Vagina (tissue), 2 donors: Measurements from ENCODE around the gene SDCCAG8. TPM values are rescaled to one million over a fixed set of nuclear protein-coding genes. Genes with fewer than 3 reads are reported as not detected.

Experiments used
- DNase-seq, 2 donors: peaks; one replicate each; pipeline ENCODE4 v3.0.0-alpha.2; 2017; ENCODE audit errors: extremely low spot score in 2 of 2
- H3K27ac ChIP-seq: fragments of 200-600 bp; sonication (generic); one replicate; pipeline ENCODE4 v1.5.1; 2019
- H3K27me3 ChIP-seq: fragments of 200-600 bp; sonication (generic); one replicate; pipeline ENCODE4 v1.5.1; 2019
- H3K36me3 ChIP-seq, 2 donors: fragments of 200-600 bp; sonication (generic); one replicate each; pipeline ENCODE4 v1.5.1; 2017 to 2019
- H3K4me1 ChIP-seq: fragments of 200-600 bp; sonication (generic); one replicate; pipeline ENCODE4 v1.5.1; 2019
- H3K4me3 ChIP-seq, 2 donors: fragments of 200-600 bp; sonication (generic); 1 replicate in 1 of 2; 2 replicates in 1 of 2; pipeline ENCODE4 v1.5.1; 2016 to 2019
- H3K9me3 ChIP-seq: fragments of 200-600 bp; sonication (generic); one replicate; pipeline ENCODE4 v1.5.1; 2019
- POLR2A ChIP-seq, 2 donors: fragments of 450-650 bp; IDR thresholded peaks; one replicate each; pipeline ENCODE4 v1.6.1; 2017; ENCODE audit warnings: antibody characterized with exemption in 2 of 2, mild to moderate bottlenecking in 2 of 2, moderate library complexity in 2 of 2
- POLR2AphosphoS5 ChIP-seq, 2 donors: sonication (generic); formaldehyde crosslinking; IDR thresholded peaks; one replicate each; pipeline ENCODE4 v1.9.0; 2017; ENCODE audit warnings: antibody characterized with exemption in 2 of 2, mild to moderate bottlenecking in 2 of 2, low read depth in 1 of 2; ENCODE audit not compliant: insufficient read depth in 1 of 2
- intact Hi-C: fragments of 100-400 bp; cut with DNase I; formaldehyde crosslinking; loops from one replicate; pipeline ENCODE4 v1.15.1; 2023
- total RNA-seq: library from RNA; depleted of rRNA; stranded (reverse); fragments of >200 nt; gene quantifications from one replicate; pipeline ENCODE4 v1.2.3, GENCODE V29; 2016
- TF ChIP-seq, protein P1 (sequence below), 3 experiments: fragments of 450-650 bp in 2 of 3; fragments of 200-600 bp in 1 of 3; sonication (generic) in 1 of 3; IDR thresholded peaks; one replicate each; pipeline ENCODE4 v1.5.1; 2017 to 2019; ENCODE audit warnings: antibody characterized with exemption in 3 of 3, mild to moderate bottlenecking in 2 of 3, moderate library complexity in 2 of 3

The SDCCAG8 gene
- total RNA-seq, 1 donor from 2014 or later: 31.2 TPM

DNA sequence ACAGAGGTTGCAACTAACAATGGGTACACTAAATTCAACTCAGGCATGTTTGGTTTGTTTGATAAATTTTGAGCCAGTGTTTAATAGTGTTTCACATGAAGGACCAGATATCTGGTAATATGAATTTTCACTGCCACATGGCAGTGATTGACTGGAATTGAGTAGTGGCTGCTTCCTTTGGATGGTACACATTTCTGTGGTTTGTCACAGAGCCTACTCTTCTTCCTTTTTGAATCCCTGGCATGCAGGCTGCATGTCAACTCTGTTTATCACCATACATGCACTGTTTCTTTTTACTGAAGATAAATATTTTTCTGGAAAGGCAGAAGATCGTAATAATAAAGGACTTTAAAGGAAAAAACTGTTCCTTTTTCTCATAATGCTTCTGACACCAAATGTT is 35.5 kb downstream of the SDCCAG8 start:
- no peaks in the 10 kb centered on the region for H3K9me3 ChIP-seq
- no peak for TF ChIP-seq POLR2A (IDR thresholded peaks at IDR 0.05)
- no peak for TF ChIP-seq POLR2AphosphoS5 (IDR thresholded peaks at IDR 0.05; ENCODE audit: insufficient read depth in 1 of 2, low read depth in 1 of 2)
- TF ChIP-seq, protein P1, sequence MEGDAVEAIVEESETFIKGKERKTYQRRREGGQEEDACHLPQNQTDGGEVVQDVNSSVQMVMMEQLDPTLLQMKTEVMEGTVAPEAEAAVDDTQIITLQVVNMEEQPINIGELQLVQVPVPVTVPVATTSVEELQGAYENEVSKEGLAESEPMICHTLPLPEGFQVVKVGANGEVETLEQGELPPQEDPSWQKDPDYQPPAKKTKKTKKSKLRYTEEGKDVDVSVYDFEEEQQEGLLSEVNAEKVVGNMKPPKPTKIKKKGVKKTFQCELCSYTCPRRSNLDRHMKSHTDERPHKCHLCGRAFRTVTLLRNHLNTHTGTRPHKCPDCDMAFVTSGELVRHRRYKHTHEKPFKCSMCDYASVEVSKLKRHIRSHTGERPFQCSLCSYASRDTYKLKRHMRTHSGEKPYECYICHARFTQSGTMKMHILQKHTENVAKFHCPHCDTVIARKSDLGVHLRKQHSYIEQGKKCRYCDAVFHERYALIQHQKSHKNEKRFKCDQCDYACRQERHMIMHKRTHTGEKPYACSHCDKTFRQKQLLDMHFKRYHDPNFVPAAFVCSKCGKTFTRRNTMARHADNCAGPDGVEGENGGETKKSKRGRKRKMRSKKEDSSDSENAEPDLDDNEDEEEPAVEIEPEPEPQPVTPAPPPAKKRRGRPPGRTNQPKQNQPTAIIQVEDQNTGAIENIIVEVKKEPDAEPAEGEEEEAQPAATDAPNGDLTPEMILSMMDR (IDR thresholded peaks at IDR 0.05): no peak
- H3K27me3 ChIP-seq: no peaks in the 10 kb centered on the region
- no peaks in the 10 kb centered on the region for H3K4me1 ChIP-seq
- H3K27ac ChIP-seq: no peak overlapping the region
- H3K36me3 ChIP-seq: peaks cover 0 to 26% of the 10 kb centered on the region in 2 donors
- intact Hi-C loops: no loop called here
- H3K4me3 ChIP-seq: no peak overlapping the region
- no peak for DNase-seq

DNA sequence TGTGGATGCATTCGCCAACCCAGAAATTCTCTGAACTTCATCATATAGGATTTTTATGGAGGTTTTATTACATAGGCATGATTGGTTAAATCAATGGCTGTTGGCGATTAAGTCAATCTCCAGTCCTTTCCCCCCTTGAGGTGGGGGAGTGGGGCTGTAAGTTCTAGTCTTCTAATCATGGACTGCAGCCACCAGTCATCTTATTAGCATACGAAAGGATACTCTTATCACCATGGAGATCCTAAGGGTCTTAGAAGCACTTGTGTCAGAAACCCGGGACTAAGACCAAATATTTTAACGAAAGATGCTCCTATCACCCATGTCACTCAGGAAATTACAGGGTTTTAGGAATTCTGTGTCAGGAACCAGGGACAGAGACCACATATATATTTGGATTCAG is 36.3 kb downstream of the SDCCAG8 start:
- no peak overlapping the region for H3K4me3 ChIP-seq
- no peaks in the 10 kb centered on the region for H3K9me3 ChIP-seq
- no peak for DNase-seq
- no peaks in the 10 kb centered on the region for H3K4me1 ChIP-seq
- intact Hi-C loops: no loop called here
- TF ChIP-seq POLR2A (IDR thresholded peaks at IDR 0.05) (no peak), POLR2AphosphoS5 (IDR thresholded peaks at IDR 0.05; ENCODE audit: insufficient read depth in 1 of 2, low read depth in 1 of 2) (no peak)
- TF ChIP-seq, protein P1 (IDR thresholded peaks at IDR 0.05): no peak
- H3K36me3 ChIP-seq: peaks cover 0 to 25% of the 10 kb centered on the region in 2 donors
- no peak overlapping the region for H3K27ac ChIP-seq
- no peaks in the 10 kb centered on the region for H3K27me3 ChIP-seq

DNA sequence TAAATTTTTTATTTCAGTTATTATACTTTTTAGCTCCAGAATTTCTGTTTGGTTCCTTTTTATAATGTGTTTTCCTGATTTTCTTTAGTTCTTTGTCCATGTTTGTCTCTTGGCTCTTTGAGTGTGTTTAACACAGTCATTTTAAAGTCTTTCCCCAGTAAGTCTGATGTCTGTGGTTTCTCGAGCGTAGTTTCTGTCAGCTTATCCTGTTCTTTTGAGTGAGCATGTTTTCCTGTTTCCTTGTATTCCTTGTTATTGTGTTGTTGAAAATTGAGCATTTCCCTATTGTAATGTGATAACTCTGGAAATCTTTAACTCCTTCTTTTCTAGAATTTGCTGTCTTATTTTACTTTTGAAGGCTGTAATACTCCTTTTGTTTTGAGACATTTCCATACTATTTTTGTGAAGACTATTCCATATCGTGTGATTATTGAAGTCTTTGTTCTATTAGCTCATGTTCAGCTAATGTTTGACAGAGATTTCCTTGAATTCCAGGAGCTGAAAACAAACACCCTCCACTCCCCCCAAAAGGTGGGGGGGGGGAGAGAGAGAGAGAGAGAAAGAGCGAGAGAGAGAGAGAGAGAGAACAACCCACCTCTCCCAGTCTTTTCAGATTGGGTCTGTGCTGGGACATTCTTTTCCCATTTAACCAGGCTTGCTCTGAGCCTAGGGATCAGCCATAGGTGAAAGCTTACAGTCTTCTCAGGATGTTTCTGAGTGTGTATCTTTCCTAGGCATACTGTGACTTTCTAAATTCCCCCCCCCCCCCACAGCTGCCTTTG is 38.3 kb downstream of the SDCCAG8 start:
- Histone ChIP-seq H3K27me3 (no peaks in the 10 kb centered on the region), H3K9me3 (no peaks in the 10 kb centered on the region), H3K4me1 (no peaks in the 10 kb centered on the region), H3K4me3 (no peak overlapping the region), H3K36me3 (peaks cover 0 to 26% of the 10 kb centered on the region in 2 donors), H3K27ac (no peak overlapping the region)
- DNase-seq: no peak
- intact Hi-C loops: no loop called here
- TF ChIP-seq, protein P1 (IDR thresholded peaks at IDR 0.05): no peak
- TF ChIP-seq POLR2A (IDR thresholded peaks at IDR 0.05) (no peak), POLR2AphosphoS5 (IDR thresholded peaks at IDR 0.05; ENCODE audit: insufficient read depth in 1 of 2, low read depth in 1 of 2) (no peak)

DNA sequence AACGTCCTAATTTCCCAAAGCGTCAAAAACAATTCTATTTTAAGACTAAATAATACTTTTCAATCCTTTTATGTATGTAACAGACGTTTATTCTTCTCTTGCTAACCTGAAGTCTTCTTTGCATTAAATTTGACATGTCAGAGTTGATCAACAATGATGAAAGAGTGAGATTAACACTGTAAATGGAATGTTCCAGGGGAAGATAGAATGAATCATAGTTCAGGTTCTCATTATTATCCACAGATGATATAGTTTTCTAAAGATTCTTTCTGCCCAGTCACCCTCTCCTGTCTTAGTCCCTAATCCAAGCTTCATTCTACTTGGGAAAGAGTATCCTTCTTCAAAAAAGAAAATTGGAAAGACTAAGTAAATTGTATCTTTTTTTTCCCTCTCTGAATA is 38.9 kb downstream of the SDCCAG8 start:
- TF ChIP-seq POLR2A (IDR thresholded peaks at IDR 0.05): no peak
- TF ChIP-seq, protein P1 (IDR thresholded peaks at IDR 0.05): no peak
- TF ChIP-seq POLR2AphosphoS5 (IDR thresholded peaks at IDR 0.05; ENCODE audit: insufficient read depth in 1 of 2, low read depth in 1 of 2): no peak
- no peaks in the 10 kb centered on the region for H3K27me3 ChIP-seq
- no peak overlapping the region for H3K4me3 ChIP-seq
- H3K9me3 ChIP-seq: no peaks in the 10 kb centered on the region
- H3K4me1 ChIP-seq: no peaks in the 10 kb centered on the region
- peaks cover 0 to 30% of the 10 kb centered on the region in 2 donors for H3K36me3 ChIP-seq
- no peak for DNase-seq
- H3K27ac ChIP-seq: no peak overlapping the region
- intact Hi-C loops: no loop called here

DNA sequence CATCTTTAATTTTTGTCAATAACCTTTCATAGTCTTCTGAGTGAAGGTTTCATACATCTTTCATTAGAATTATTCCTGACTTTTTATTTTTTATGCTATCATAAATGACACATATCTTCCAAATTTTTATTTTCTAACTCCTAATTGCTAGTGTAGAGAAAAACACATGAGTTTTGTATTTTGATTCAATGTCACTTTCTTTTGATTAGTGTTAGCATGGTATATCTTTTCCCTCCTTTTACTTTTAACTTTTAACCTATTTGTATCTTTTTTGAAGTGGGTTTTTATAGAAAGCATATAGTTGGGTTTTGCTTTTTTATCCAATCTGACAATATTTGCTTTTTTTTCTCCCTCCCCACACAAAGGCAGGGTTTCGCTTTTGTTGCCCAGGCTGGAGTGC is 43.2 kb downstream of the SDCCAG8 start:
- H3K27me3 ChIP-seq: no peaks in the 10 kb centered on the region
- H3K4me3 ChIP-seq: no peak overlapping the region
- peaks cover 0 to 20% of the 10 kb centered on the region in 2 donors for H3K36me3 ChIP-seq
- H3K4me1 ChIP-seq: no peaks in the 10 kb centered on the region
- no peak for DNase-seq
- intact Hi-C loops: no loop called here
- no peak for TF ChIP-seq POLR2AphosphoS5 (IDR thresholded peaks at IDR 0.05; ENCODE audit: insufficient read depth in 1 of 2, low read depth in 1 of 2)
- no peak for TF ChIP-seq POLR2A (IDR thresholded peaks at IDR 0.05)
- TF ChIP-seq, protein P1 (IDR thresholded peaks at IDR 0.05): no peak
- H3K27ac ChIP-seq: no peak overlapping the region
- no peaks in the 10 kb centered on the region for H3K9me3 ChIP-seq
